HepG2 (cell line): Measurements from ENCODE around the gene C11orf54. TPM values are rescaled to one million over a fixed set of nuclear protein-coding genes. Genes with fewer than 3 reads are reported as not detected.

ENCODE experiments used
- ARNT2 ChIP-seq: sonication (generic); formaldehyde crosslinking; IDR thresholded peaks from 2 replicates; pipeline ENCODE4 v1.8.0; 2022; ENCODE audit warnings: mild to moderate bottlenecking, low read depth, missing genetic modification reagents, moderate library complexity
- ELF4 ChIP-seq: sonication (generic); formaldehyde crosslinking; IDR thresholded peaks from 2 replicates; pipeline ENCODE4 v1.5.0; 2020; ENCODE audit warnings: missing genetic modification reagents, mild to moderate bottlenecking, moderate library complexity, borderline replicate concordance
- PITX1 ChIP-seq: sonication (generic); formaldehyde crosslinking; IDR thresholded peaks from 2 replicates; pipeline ENCODE4 v1.5.1; 2020; ENCODE audit warnings: mild to moderate bottlenecking, missing genetic modification reagents
- POLR2AphosphoS2 ChIP-seq: IDR thresholded peaks from 2 replicates; pipeline ENCODE4 v1.6.1; 2011; ENCODE audit warnings: low read depth, low read length, improper control_type of control experiment
- RBM39 ChIP-seq: fragments of 200-400 bp; formaldehyde crosslinking; IDR thresholded peaks from one replicate; pipeline ENCODE4 v1.6.1; 2018; ENCODE audit warnings: antibody characterized with exemption, mild to moderate bottlenecking, low read depth, low read length; ENCODE audit not compliant: poor library complexity, severe bottlenecking
- SMYD3 ChIP-seq: sonication (generic); formaldehyde crosslinking; IDR thresholded peaks from 2 replicates; pipeline ENCODE4 v1.8.1; 2023; ENCODE audit warnings: mild to moderate bottlenecking, missing genetic modification reagents
- U2AF2 ChIP-seq: fragments of 200-400 bp; formaldehyde crosslinking; IDR thresholded peaks from 2 replicates; pipeline ENCODE4 v1.6.1; 2017; ENCODE audit warnings: low read depth, mild to moderate bottlenecking, low read length
- ZBTB1 ChIP-seq: sonication (generic); formaldehyde crosslinking; IDR thresholded peaks from 2 replicates; pipeline ENCODE4 v1.4.0; 2020; ENCODE audit warnings: missing genetic modification reagents, borderline replicate concordance
- ZNF264 ChIP-seq: sonication (generic); formaldehyde crosslinking; IDR thresholded peaks from 2 replicates; pipeline ENCODE4 v1.4.0; 2020; ENCODE audit warnings: missing genetic modification reagents
- ZNF441 ChIP-seq: sonication (generic); formaldehyde crosslinking; IDR thresholded peaks from 2 replicates; pipeline ENCODE4 v1.7.0; 2021; ENCODE audit warnings: missing genetic modification reagents, borderline replicate concordance
- ZNF549 ChIP-seq: sonication (generic); formaldehyde crosslinking; IDR thresholded peaks from 2 replicates; pipeline ENCODE4 v1.5.0; 2020; ENCODE audit warnings: missing genetic modification reagents
- ZNF570 ChIP-seq: sonication (generic); formaldehyde crosslinking; IDR thresholded peaks from 2 replicates; pipeline ENCODE4 v1.4.0; 2020; ENCODE audit warnings: mild to moderate bottlenecking, missing genetic modification reagents, borderline replicate concordance
- ZNF75D ChIP-seq: sonication (generic); formaldehyde crosslinking; IDR thresholded peaks from 2 replicates; pipeline ENCODE4 v1.8.1; 2023; ENCODE audit warnings: missing genetic modification reagents, mild to moderate bottlenecking, borderline replicate concordance
- ZNF850 ChIP-seq: sonication (generic); formaldehyde crosslinking; conservative IDR thresholded peaks from 2 replicates; pipeline ENCODE4 v1.9.0; 2021; ENCODE audit warnings: mild to moderate bottlenecking, missing genetic modification reagents
- polyA plus RNA-seq, 8 experiments: library from polyadenylated mRNA; depleted of rRNA in 3 of 8; stranded (reverse) in 7 of 8; unstranded in 1 of 8; fragments of >200 nt; fragmentation: Illumina TruSeq in 4 of 8; extraction: Trizol in 4 of 8; gene quantifications; 2 replicates each; pipeline versions ENCODE4 v1.2.1 to v1.2.3, GENCODE V29; 2011 to 2016; ENCODE audit warnings: low read depth in 4 of 8, missing spikeins in 1 of 8, mixed read lengths in 1 of 8; ENCODE audit not compliant: insufficient read depth in 1 of 8
- total RNA-seq, 5 experiments: library from RNA; depleted of rRNA; stranded (reverse); fragments of >200 nt; fragmentation: Illumina TruSeq; extraction: Trizol; gene quantifications; 2 replicates each; pipeline ENCODE4 v1.2.3, GENCODE V29; 2016; ENCODE audit warnings: low read depth in 1 of 5
- TF ChIP-seq, protein P1 (sequence below): sonication (generic); formaldehyde crosslinking; IDR thresholded peaks from one replicate; pipeline ENCODE4 v1.5.1; 2020; ENCODE audit warnings: mild to moderate bottlenecking, missing genetic modification reagents; ENCODE audit errors: not compliant biosample characterization
- TF ChIP-seq, protein P2 (sequence below): sonication (generic); formaldehyde crosslinking; IDR thresholded peaks from 2 replicates; pipeline ENCODE4 v1.9.0; 2021; ENCODE audit warnings: missing genetic modification reagents, borderline replicate concordance

The C11orf54 gene
- total and polyA plus RNA-seq, 2 of the 13 experiments (the other 11 are each of a cell fraction or from before 2014, with no cell fraction given), result 42.7 to 50.1 TPM

DNA sequence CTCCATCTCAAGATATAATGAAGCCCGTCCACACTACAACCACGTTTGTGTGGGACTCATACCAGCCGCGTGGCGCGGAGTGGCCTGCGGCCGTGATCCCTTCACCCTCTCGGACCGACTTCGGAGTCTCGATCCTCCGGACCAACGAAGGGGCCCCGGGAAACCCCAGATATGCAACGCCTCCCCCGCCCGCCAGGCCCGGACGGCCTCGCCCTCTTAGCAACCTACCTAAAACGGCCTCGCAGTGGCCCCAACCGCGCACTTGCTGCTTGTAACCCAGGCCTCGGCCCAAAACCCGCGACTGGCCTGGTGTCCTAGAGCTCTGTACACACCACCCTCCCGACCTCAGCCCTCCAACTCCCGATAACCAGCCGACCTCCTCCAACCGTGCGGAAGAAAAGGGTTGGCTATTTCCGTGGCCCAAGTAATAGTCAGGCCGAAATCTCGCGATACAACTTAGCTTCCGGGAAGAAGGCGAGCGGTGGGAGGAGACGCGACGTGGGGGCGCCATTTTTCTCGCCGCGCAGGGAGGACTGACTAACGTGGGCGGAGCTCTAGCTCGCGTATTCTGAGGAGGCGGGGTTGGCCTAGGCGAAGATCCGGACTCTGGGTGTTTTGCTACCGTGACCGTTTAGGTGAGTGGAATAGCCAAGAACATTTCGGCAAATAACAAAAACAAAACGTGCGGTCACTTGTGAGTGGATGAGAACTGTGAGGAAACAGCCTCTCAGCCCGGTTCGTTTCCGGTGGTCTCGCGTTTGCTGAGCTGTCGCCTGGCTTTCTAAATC is at the start of gene C11orf54, which contains the start of gene TAF1D (continued):
- TF ChIP-seq RBM39 (peak; percentile 95), PITX1 (CRISPR knock-in tag) (0 out of 2 replicates have a peak, but pooled peaks have one; percentile 42), ARNT2 (CRISPR knock-in tag) (peak; percentile 96), ZNF441 (CRISPR knock-in tag) (no peak), ZNF549 (no peak), ZBTB1 (no peak), ZNF75D (CRISPR knock-in tag) (no peak), ELF4 (CRISPR knock-in tag) (0 out of 2 replicates have a peak, but pooled peaks have one; percentile 77), SMYD3 (CRISPR knock-in tag) (0 out of 2 replicates have a peak, but pooled peaks have one; percentile 9), POLR2AphosphoS2 (peak; percentile 92), ZNF850 (no peak), ZNF264 (CRISPR knock-in tag) (peak; percentile 54; the same call in 1 of the 2 replicates), U2AF2 (no peak; the same call in 1 of the 2 replicates), ZNF570 (CRISPR knock-in tag) (no peak)
- TF ChIP-seq, protein P1, sequence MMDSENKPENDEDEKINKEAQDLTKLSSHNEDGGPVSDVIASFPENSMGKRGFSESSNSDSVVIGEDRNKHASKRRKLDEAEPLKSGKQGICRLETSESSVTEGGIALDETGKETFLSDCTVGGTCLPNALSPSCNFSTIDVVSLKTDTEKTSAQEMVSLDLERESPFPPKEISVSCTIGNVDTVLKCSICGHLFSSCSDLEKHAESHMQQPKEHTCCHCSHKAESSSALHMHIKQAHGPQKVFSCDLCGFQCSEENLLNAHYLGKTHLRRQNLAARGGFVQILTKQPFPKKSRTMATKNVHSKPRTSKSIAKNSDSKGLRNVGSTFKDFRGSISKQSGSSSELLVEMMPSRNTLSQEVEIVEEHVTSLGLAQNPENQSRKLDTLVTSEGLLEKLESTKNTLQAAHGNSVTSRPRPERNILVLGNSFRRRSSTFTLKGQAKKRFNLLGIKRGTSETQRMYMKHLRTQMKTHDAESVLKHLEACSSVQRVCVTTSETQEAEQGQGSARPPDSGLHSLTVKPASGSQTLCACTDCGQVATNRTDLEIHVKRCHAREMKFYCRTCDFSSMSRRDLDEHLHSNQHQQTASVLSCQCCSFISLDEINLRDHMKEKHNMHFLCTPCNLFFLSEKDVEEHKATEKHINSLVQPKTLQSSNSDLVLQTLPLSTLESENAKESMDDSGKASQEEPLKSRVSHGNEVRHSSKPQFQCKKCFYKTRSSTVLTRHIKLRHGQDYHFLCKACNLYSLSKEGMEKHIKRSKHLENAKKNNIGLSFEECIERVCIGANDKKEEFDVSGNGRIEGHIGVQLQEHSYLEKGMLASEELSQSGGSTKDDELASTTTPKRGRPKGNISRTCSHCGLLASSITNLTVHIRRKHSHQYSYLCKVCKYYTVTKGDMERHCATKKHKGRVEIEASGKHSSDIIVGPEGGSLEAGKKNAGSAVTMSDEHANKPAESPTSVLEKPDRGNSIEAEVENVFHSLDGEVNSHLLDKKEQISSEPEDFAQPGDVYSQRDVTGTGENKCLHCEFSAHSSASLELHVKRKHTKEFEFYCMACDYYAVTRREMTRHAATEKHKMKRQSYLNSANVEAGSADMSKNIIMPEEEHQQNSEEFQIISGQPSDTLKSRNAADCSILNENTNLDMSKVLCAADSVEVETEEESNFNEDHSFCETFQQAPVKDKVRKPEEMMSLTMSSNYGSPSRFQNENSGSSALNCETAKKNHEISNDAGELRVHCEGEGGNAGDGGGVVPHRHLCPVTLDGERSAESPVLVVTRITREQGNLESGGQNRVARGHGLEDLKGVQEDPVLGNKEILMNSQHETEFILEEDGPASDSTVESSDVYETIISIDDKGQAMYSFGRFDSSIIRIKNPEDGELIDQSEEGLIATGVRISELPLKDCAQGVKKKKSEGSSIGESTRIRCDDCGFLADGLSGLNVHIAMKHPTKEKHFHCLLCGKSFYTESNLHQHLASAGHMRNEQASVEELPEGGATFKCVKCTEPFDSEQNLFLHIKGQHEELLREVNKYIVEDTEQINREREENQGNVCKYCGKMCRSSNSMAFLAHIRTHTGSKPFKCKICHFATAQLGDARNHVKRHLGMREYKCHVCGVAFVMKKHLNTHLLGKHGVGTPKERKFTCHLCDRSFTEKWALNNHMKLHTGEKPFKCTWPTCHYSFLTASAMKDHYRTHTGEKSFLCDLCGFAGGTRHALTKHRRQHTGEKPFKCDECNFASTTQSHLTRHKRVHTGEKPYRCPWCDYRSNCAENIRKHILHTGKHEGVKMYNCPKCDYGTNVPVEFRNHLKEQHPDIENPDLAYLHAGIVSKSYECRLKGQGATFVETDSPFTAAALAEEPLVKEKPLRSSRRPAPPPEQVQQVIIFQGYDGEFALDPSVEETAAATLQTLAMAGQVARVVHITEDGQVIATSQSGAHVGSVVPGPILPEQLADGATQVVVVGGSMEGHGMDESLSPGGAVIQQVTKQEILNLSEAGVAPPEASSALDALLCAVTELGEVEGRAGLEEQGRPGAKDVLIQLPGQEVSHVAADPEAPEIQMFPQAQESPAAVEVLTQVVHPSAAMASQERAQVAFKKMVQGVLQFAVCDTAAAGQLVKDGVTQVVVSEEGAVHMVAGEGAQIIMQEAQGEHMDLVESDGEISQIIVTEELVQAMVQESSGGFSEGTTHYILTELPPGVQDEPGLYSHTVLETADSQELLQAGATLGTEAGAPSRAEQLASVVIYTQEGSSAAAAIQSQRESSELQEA, result no peak
- TF ChIP-seq, protein P2, sequence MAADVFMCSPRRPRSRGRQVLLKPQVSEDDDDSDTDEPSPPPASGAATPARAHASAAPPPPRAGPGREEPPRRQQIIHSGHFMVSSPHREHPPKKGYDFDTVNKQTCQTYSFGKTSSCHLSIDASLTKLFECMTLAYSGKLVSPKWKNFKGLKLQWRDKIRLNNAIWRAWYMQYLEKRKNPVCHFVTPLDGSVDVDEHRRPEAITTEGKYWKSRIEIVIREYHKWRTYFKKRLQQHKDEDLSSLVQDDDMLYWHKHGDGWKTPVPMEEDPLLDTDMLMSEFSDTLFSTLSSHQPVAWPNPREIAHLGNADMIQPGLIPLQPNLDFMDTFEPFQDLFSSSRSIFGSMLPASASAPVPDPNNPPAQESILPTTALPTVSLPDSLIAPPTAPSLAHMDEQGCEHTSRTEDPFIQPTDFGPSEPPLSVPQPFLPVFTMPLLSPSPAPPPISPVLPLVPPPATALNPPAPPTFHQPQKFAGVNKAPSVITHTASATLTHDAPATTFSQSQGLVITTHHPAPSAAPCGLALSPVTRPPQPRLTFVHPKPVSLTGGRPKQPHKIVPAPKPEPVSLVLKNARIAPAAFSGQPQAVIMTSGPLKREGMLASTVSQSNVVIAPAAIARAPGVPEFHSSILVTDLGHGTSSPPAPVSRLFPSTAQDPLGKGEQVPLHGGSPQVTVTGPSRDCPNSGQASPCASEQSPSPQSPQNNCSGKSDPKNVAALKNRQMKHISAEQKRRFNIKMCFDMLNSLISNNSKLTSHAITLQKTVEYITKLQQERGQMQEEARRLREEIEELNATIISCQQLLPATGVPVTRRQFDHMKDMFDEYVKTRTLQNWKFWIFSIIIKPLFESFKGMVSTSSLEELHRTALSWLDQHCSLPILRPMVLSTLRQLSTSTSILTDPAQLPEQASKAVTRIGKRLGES, result no peak
